Gastroesophageal sphincter (tissue), 4 donors: ENCODE data around the gene XXYLT1. TPM values are rescaled to one million over a fixed set of nuclear protein-coding genes. Genes with fewer than 3 reads are reported as not detected.
A peak's percentile ranks its signal among the peaks of the same experiment; 100 is the strongest.

Source experiments
- ATAC-seq: fragments of 150-250 bp; one replicate; pipeline ENCODE4 v1.9.1; 2016; ENCODE audit warnings: mild to moderate bottlenecking, moderate library complexity
- H3K27ac ChIP-seq, 4 donors: fragments of 200-600 bp; sonication (generic) in 3 of 4; 1 replicate in 3 of 4; 2 replicates in 1 of 4; pipeline ENCODE4 v1.5.1; 2016 to 2019
- H3K27me3 ChIP-seq: fragments of 200-600 bp; sonication (generic); one replicate; pipeline ENCODE4 v1.5.1; 2019
- H3K36me3 ChIP-seq, 2 donors: fragments of 200-600 bp; sonication (generic); one replicate each; pipeline ENCODE4 v1.5.1; 2019; ENCODE audit warnings: control low read depth in 1 of 2
- H3K4me1 ChIP-seq, 3 donors: fragments of 200-600 bp; sonication (generic); 1 replicate in 2 of 3; 2 replicates in 1 of 3; pipeline ENCODE4 v1.5.1; 2016 to 2019; ENCODE audit warnings: control low read depth in 2 of 3
- H3K4me3 ChIP-seq, 2 donors: fragments of 200-600 bp; sonication (generic); one replicate each; pipeline ENCODE4 v1.5.1; 2019; ENCODE audit warnings: mild to moderate bottlenecking in 1 of 2, moderate library complexity in 1 of 2
- H3K9me3 ChIP-seq, 3 donors: fragments of 200-600 bp; sonication (generic); one replicate each; pipeline ENCODE4 v1.5.1; 2017 to 2019; ENCODE audit warnings: control low read depth in 2 of 3
- CTCF ChIP-seq, 4 experiments: fragments of 200-600 bp in 2 of 4; fragments of 450-650 bp in 2 of 4; sonication (generic) in 1 of 4; IDR thresholded peaks; one replicate each; pipeline ENCODE4 v1.5.1; 2017 to 2019; ENCODE audit warnings: antibody characterized with exemption in 4 of 4, mild to moderate bottlenecking in 2 of 4, moderate library complexity in 2 of 4
- EP300 ChIP-seq: sonication (generic); formaldehyde crosslinking; IDR thresholded peaks from one replicate; pipeline ENCODE4 v1.6.1; 2017; ENCODE audit warnings: antibody characterized with exemption, mild to moderate bottlenecking
- POLR2A ChIP-seq, 2 donors: fragments of 450-650 bp; IDR thresholded peaks; one replicate each; pipeline ENCODE4 v1.6.1; 2017; ENCODE audit warnings: antibody characterized with exemption in 2 of 2, mild to moderate bottlenecking in 2 of 2, moderate library complexity in 1 of 2
- POLR2AphosphoS5 ChIP-seq: sonication (generic); formaldehyde crosslinking; IDR thresholded peaks from one replicate; pipeline ENCODE4 v1.6.1; 2017; ENCODE audit warnings: antibody characterized with exemption
- WGBS, 2 donors: methylation state at CpG; one replicate each; pipeline ENCODE4 v1.1.5; 2018; ENCODE audit warnings: low coverage in 1 of 2; 5-methylcytosine and 5-hydroxymethylcytosine counted together
- total RNA-seq, 4 donors: library from RNA; depleted of rRNA; stranded (reverse); fragments of >200 nt; gene quantifications; one replicate each; pipeline ENCODE4 v1.1.0, GENCODE V29; 2016

The XXYLT1 gene
- total RNA-seq, 4 donors from 2014 or later, result 10.1 to 14.0 (median 12.5) TPM

GRCh38 chr3:195150181-195151118 lies 120.5 kb downstream of the XXYLT1 start:
- ATAC-seq, result peak; percentile 61
- WGBS, 2 donors, result 38% methylated on average over 4 of the region's 20 CpGs; no CpG with 5 or more reads in 1 of the 2 donors

GRCh38 chr3:195149292-195150030 lies 121.5 kb downstream of the XXYLT1 start:
- 48 to 53% methylated on average over 14 to 15 of the region's 15 CpGs for WGBS, 2 donors
- ATAC-seq, result no peak
- H3K4me1 ChIP-seq, result peaks cover 0 to 63% (median 25%) of the 10 kb centered on the region in 3 donors
- no peaks in the 10 kb centered on the region for H3K27me3 ChIP-seq
- H3K9me3 ChIP-seq, result no peaks in the 10 kb centered on the region
- TF ChIP-seq EP300, result no peak
- no peak for TF ChIP-seq POLR2AphosphoS5
- TF ChIP-seq CTCF (IDR thresholded peaks at IDR 0.05), result no peak
- TF ChIP-seq POLR2A (IDR thresholded peaks at IDR 0.05), result no peak
- H3K4me3 ChIP-seq, result peak overlapping the region in 1 of 2 donors; percentile 19
- H3K27ac ChIP-seq, result peak overlapping the region in 3 of 4 donors; percentile 82 to 86 (median 85)
- no peaks in the 10 kb centered on the region for H3K36me3 ChIP-seq

More at GRCh38 chr3:195150181-195151118, 120.5 kb downstream of the XXYLT1 start:
- Histone ChIP-seq H3K4me3 (peak overlapping the region; percentile 1 to 38), H3K27me3 (no peaks in the 10 kb centered on the region), H3K27ac (peak overlapping the region in 3 of 4 donors; percentile 82 to 86 (median 85)), H3K9me3 (no peaks in the 10 kb centered on the region), H3K36me3 (no peaks in the 10 kb centered on the region), H3K4me1 (peaks cover 5 to 73% (median 30%) of the 10 kb centered on the region in 3 donors)
- TF ChIP-seq POLR2A (IDR thresholded peaks at IDR 0.05) (no peak), POLR2AphosphoS5 (peak; percentile 61), EP300 (no peak), CTCF (IDR thresholded peaks at IDR 0.05) (no peak)

GRCh38 chr3:195148549-195148948 lies 122.4 kb downstream of the XXYLT1 start:
- Histone ChIP-seq H3K27ac (peak overlapping the region in 3 of 4 donors; percentile 82 to 86 (median 85)), H3K27me3 (no peaks in the 10 kb centered on the region), H3K4me1 (peaks cover 0 to 54% (median 16%) of the 10 kb centered on the region in 3 donors), H3K4me3 (peak overlapping the region in 1 of 2 donors; percentile 1), H3K9me3 (no peaks in the 10 kb centered on the region), H3K36me3 (no peaks in the 10 kb centered on the region)
- TF ChIP-seq CTCF (IDR thresholded peaks at IDR 0.05), result no peak
- 31 to 51% methylated on average over 5 to 10 of the region's 10 CpGs for WGBS, 2 donors
- ATAC-seq, result no peak

- Histone ChIP-seq H3K27ac (peak overlapping the region in 3 of 4 donors; percentile 34 to 86 (median 85)), H3K36me3 (no peaks in the 10 kb centered on the region), H3K9me3 (no peaks in the 10 kb centered on the region), H3K4me1 (peaks cover 0 to 45% (median 7%) of the 10 kb centered on the region in 3 donors), H3K4me3 (peak overlapping the region in 1 of 2 donors; percentile 34), H3K27me3 (no peaks in the 10 kb centered on the region)
- TF ChIP-seq POLR2AphosphoS5, result no peak
- TF ChIP-seq CTCF (IDR thresholded peaks at IDR 0.05), result no peak
- no peak for TF ChIP-seq EP300
- no peak for TF ChIP-seq POLR2A (IDR thresholded peaks at IDR 0.05)
- ATAC-seq, result peak; percentile 65
- 52 to 60% methylated on average over 11 to 16 of the region's 17 CpGs for WGBS, 2 donors
Measured at GRCh38 chr3:195147649-195148080, 123.3 kb downstream of the XXYLT1 start.
